K562 (cell line): Measurements from ENCODE around the gene ADTRP. TPM values are rescaled to one million over a fixed set of nuclear protein-coding genes. Genes with fewer than 3 reads are reported as not detected.

Experiments used
- ATAC-seq: fragments of 200-7000 bp; cut with Tn5 transposase; 3 replicates; pipeline ENCODE4 v1.9.1; 2020; ENCODE audit warnings: moderate library complexity
- BruUV-seq: library from RNA; stranded (reverse); fragments of 400-500 nt; replicated peaks from 2 replicates; lab custom pipeline; 2021; lab: Mats Ljungman, UMichigan
- CTCF ChIA-PET: fragments of 300-600 bp; formaldehyde crosslinking; extraction: SDS; loops from one replicate; lab custom pipeline; 2021; ENCODE audit warnings: low intra/inter-chr PET ratio; lab: Yijun Ruan, JAX
- POLR2A ChIA-PET: fragments of 300-600, 350-650 bp; sonication (Branson Sonifier 250); formaldehyde crosslinking; extraction: SDS; loops from one replicate; lab custom pipeline; 2021; ENCODE audit warnings: antibody characterized with exemption, inconsistent platforms; lab: Yijun Ruan, JAX
- DNase-seq, 4 experiments: peaks; one replicate each; pipeline versions ENCODE4 v3.0.0 to v3.0.0-alpha.2; 2011 to 2018; ENCODE audit warnings: low spot score in 3 of 4, mixed read lengths in 3 of 4; ENCODE audit errors: extremely low read depth in 1 of 4
- FAIRE-seq: peaks from 2 replicates; lab custom pipeline; 2011; peaks lifted over from hg19 to GRCh38; lab: Jason Lieb, UNC
- H2AFZ ChIP-seq: 2 replicates; pipeline ENCODE4 v1.6.0; 2011; ENCODE audit warnings: low read depth, low read length, control low read depth, inconsistent platforms
- H3K27ac ChIP-seq: fragments of 200-600 bp; 3 replicates; pipeline ENCODE4 v1.8.0; 2011; ENCODE audit warnings: low read depth, mild to moderate bottlenecking, control low read depth, inconsistent platforms, low read length, moderate library complexity, mixed read lengths; ENCODE audit errors: extremely low read depth
- H3K27me3 ChIP-seq, 2 experiments: fragments of 300-600 bp in 1 of 2; 2 replicates in 1 of 2; 3 replicates in 1 of 2; pipeline versions ENCODE4 v1.6.0 to v1.8.0; 2011; ENCODE audit warnings: inconsistent platforms in 2 of 2, low read length in 2 of 2, mild to moderate bottlenecking in 1 of 2, mixed read lengths in 1 of 2, moderate library complexity in 1 of 2; ENCODE audit not compliant: control insufficient read depth in 2 of 2, insufficient read depth in 2 of 2
- H3K36me3 ChIP-seq: fragments of 300-600 bp; 3 replicates; pipeline ENCODE4 v1.8.0; 2011; ENCODE audit warnings: mild to moderate bottlenecking, low read length, inconsistent platforms; ENCODE audit not compliant: control insufficient read depth, insufficient read depth
- H3K4me1 ChIP-seq, 2 experiments: fragments of 200-600 bp in 1 of 2; replicated peaks in 1 of 2; 2 replicates in 1 of 2; 3 replicates in 1 of 2; pipeline versions ENCODE4 v1.5.1 to v1.8.0; 2011; ENCODE audit warnings: inconsistent platforms in 2 of 2, low read length in 2 of 2, mild to moderate bottlenecking in 1 of 2, mixed read lengths in 1 of 2, moderate library complexity in 1 of 2; ENCODE audit not compliant: control insufficient read depth in 2 of 2, insufficient read depth in 2 of 2
- H3K4me2 ChIP-seq: 2 replicates; pipeline ENCODE4 v1.6.1; 2011; ENCODE audit warnings: low read length, control low read depth, inconsistent platforms, mixed read lengths; ENCODE audit not compliant: insufficient read depth
- H3K4me3 ChIP-seq: fragments of 200-600 bp; sonication (generic), shearing (Covaris generic); 2 replicates; pipeline ENCODE4 v1.5.1; 2016; ENCODE audit warnings: control low read depth, inconsistent platforms
- H3K79me2 ChIP-seq: fragments of 200-600 bp; 3 replicates; pipeline ENCODE4 v1.8.0; 2011; ENCODE audit warnings: low read length, inconsistent platforms; ENCODE audit not compliant: control insufficient read depth, insufficient read depth
- H3K9ac ChIP-seq, 2 experiments: 2 replicates each; pipeline versions ENCODE4 v1.6.0 to v1.6.1; 2011; ENCODE audit warnings: low read depth in 2 of 2, low read length in 2 of 2, control low read depth in 1 of 2, inconsistent platforms in 1 of 2, mild to moderate bottlenecking in 1 of 2, mixed read lengths in 1 of 2; ENCODE audit not compliant: insufficient read depth in 1 of 2
- H3K9me1 ChIP-seq: one replicate; pipeline ENCODE4 v1.6.0; 2011; ENCODE audit warnings: inconsistent platforms, mild to moderate bottlenecking, low read length, moderate library complexity; ENCODE audit not compliant: control insufficient read depth, insufficient read depth
- H3K9me3 ChIP-seq: replicated peaks from 2 replicates; pipeline ENCODE4 v1.5.1; 2011; ENCODE audit warnings: low read depth, low read length, inconsistent platforms; ENCODE audit not compliant: control insufficient read depth, insufficient read depth
- H4K20me1 ChIP-seq: replicated peaks from 2 replicates; pipeline ENCODE4 v1.6.1; 2011; ENCODE audit warnings: low read length, inconsistent platforms, mixed read lengths; ENCODE audit not compliant: control insufficient read depth, insufficient read depth
- CEBPZ ChIP-seq: fragments of 150-350 bp; IDR thresholded peaks from 2 replicates; pipeline ENCODE4 v1.6.1; 2014; ENCODE audit warnings: low read depth, mild to moderate bottlenecking, low read length, borderline replicate concordance
- EHMT2 ChIP-seq: fragments of 450-650 bp; IDR thresholded peaks from 2 replicates; pipeline ENCODE4 v1.6.1; 2018; ENCODE audit warnings: antibody characterized with exemption
- FOXM1 ChIP-seq, 2 experiments: fragments of 450-650 bp in 1 of 2; sonication (generic) in 1 of 2; formaldehyde crosslinking in 1 of 2; IDR thresholded peaks; 2 replicates each; pipeline versions ENCODE4 v1.6.1 to v1.9.0; 2017 to 2022; ENCODE audit warnings: low read depth in 2 of 2, mild to moderate bottlenecking in 2 of 2, missing genetic modification reagents in 1 of 2, moderate library complexity in 1 of 2
- GTF2E2 ChIP-seq: fragments of 200-800 bp; sonication (Bioruptor generic); IDR thresholded peaks from 2 replicates; pipeline ENCODE4 v1.6.1; 2016; ENCODE audit warnings: missing genetic modification characterization, missing compliant biosample characterization
- NFIC ChIP-seq: fragments of 450-650 bp; IDR thresholded peaks from 2 replicates; pipeline ENCODE4 v1.6.1; 2017; ENCODE audit warnings: mild to moderate bottlenecking, inconsistent platforms
- RFX1 ChIP-seq: fragments of 450-650 bp; IDR thresholded peaks from 2 replicates; pipeline ENCODE4 v1.6.1; 2016; ENCODE audit warnings: mild to moderate bottlenecking, moderate library complexity
- SAFB ChIP-seq: fragments of 200-400 bp; formaldehyde crosslinking; IDR thresholded peaks from 2 replicates; pipeline ENCODE4 v1.6.1; 2017; ENCODE audit warnings: low read depth, low read length, borderline replicate concordance
- SETDB1 ChIP-seq: IDR thresholded peaks from one replicate; pipeline ENCODE4 v1.6.1; 2012; ENCODE audit warnings: low read length, control low read depth, inconsistent platforms
- SPI1 ChIP-seq: IDR thresholded peaks from 2 replicates; pipeline ENCODE4 v1.6.1; 2011; ENCODE audit warnings: low read depth, low read length, control low read depth, borderline replicate concordance
- TAF9B ChIP-seq: fragments of 450-650 bp; IDR thresholded peaks from 2 replicates; pipeline ENCODE4 v1.6.1; 2018; ENCODE audit warnings: mild to moderate bottlenecking; ENCODE audit not compliant: partially characterized antibody
- ZNF277 ChIP-seq: fragments of 250-450 bp; sonication (Bioruptor Pico); IDR thresholded peaks from 2 replicates; pipeline ENCODE4 v1.8.0; 2022; ENCODE audit warnings: inconsistent platforms, mild to moderate bottlenecking, moderate library complexity, borderline replicate concordance
- ZNF449 ChIP-seq: fragments of 250-450 bp; sonication (Bioruptor Pico); IDR thresholded peaks from 2 replicates; pipeline ENCODE4 v1.8.0; 2022; ENCODE audit warnings: moderate library complexity, mild to moderate bottlenecking, inconsistent platforms
- WGBS: fragments of 100-300 bp; shearing (Covaris generic); methylation state at CpG from one replicate; pipeline ENCODE4 v1.1.6; 2016; ENCODE audit warnings: low coverage, mixed read lengths; ENCODE audit not compliant: insufficient coverage; ENCODE audit errors: missing lambda C conversion rate; 5-methylcytosine and 5-hydroxymethylcytosine counted together
- in situ Hi-C: fragments of 300-500 bp; cut with MboI; formaldehyde crosslinking; loops from 4 replicates; pipeline ENCODE4 v1.15.0; 2018; ENCODE audit warnings: inconsistent platforms, mixed read lengths
- intact Hi-C: fragments of 100-400 bp; cut with micrococcal nuclease; formaldehyde crosslinking; loops from 2 replicates; pipeline ENCODE4 v1.14.2; 2022
- polyA plus RNA-seq, 8 experiments: library from polyadenylated mRNA; depleted of rRNA in 4 of 8; stranded (reverse) in 5 of 8; unstranded in 3 of 8; fragments of >200 nt; fragmentation: Nextera tagmentation in 2 of 8; fragmentation: Illumina TruSeq in 1 of 8; extraction: Ambion mirVana in 2 of 8; extraction: Trizol in 1 of 8; gene quantifications; 2 replicates each; pipeline versions ENCODE4 v1.2.1 to v1.2.3, GENCODE V29; 2011 to 2014; ENCODE audit warnings: inconsistent platforms in 1 of 8, missing spikeins in 1 of 8
- total RNA-seq, 7 experiments: library from RNA; depleted of rRNA in 6 of 7; stranded (reverse); fragments of >200 nt in 6 of 7; fragmentation: Illumina TruSeq in 2 of 7; extraction: Trizol in 2 of 7; gene quantifications; 2 replicates each; pipeline versions ENCODE4 v1.2.1 to v1.2.3, GENCODE V29; 2011 to 2021; ENCODE audit warnings: low replicate concordance in 1 of 7
- TF ChIP-seq, protein P1 (sequence below): fragments of 250-450 bp; sonication (Bioruptor Pico); IDR thresholded peaks from 2 replicates; pipeline ENCODE4 v1.4.0; 2020; ENCODE audit warnings: mild to moderate bottlenecking, moderate library complexity, borderline replicate concordance

Gene ADTRP
- total and polyA plus RNA-seq, 9 of the 15 experiments (the other 6 are each of a cell fraction or from before 2014, with no cell fraction given) = 7.4 to 24.0 (median 13.6) TPM

- H3K9me3 ChIP-seq = peaks cover 10% of the 10 kb centered on the region
- 34% methylated on average over 4 of the region's 4 CpGs for WGBS
- H3K27me3 ChIP-seq = no peaks in the 10 kb centered on the region
- ChIA-PET POLR2A (interaction anchor here (0.6 to 0.7 kb wide), 3 partner anchors 15 to 1228 kb away, joined by 3 to 4 read pairs (median 4); no protein-coding TSS in a partner anchor), CTCF (no interaction called here)
- no peak for DNase-seq
- H3K27ac ChIP-seq = no peak overlapping the region
- H3K9ac ChIP-seq = no peak overlapping the region
- no peak for ATAC-seq
- peak overlapping the region; percentile 72 for H2AFZ ChIP-seq
- no peaks in the 10 kb centered on the region for H4K20me1 ChIP-seq
- no peak overlapping the region for H3K4me3 ChIP-seq
- H3K4me2 ChIP-seq = no peak overlapping the region
- no peaks in the 10 kb centered on the region for H3K36me3 ChIP-seq
- in situ Hi-C loops = no loop called here
- H3K79me2 ChIP-seq = no peaks in the 10 kb centered on the region
- H3K4me1 ChIP-seq = no peaks in the 10 kb centered on the region
- intact Hi-C loops = no loop called here
- H3K9me1 ChIP-seq = no peaks in the 10 kb centered on the region
- BruUV-seq = no TSS peak
- FAIRE-seq = no peak
- TF ChIP-seq ZNF449 (CRISPR knock-in tag) (no peak), CEBPZ (no peak), TAF9B (no peak), NFIC (no peak), SETDB1 (no peak), EHMT2 (no peak), RFX1 (no peak), GTF2E2 (tag) (no peak), FOXM1 (IDR thresholded peaks at IDR 0.05; ENCODE audit: low read depth) (no peak), FOXM1 (CRISPR knock-in tag; IDR thresholded peaks at IDR 0.05; ENCODE audit: low read depth) (no peak), ZNF277 (CRISPR knock-in tag) (no peak), SAFB (no peak), SPI1 (no peak)
- TF ChIP-seq, protein P1, sequence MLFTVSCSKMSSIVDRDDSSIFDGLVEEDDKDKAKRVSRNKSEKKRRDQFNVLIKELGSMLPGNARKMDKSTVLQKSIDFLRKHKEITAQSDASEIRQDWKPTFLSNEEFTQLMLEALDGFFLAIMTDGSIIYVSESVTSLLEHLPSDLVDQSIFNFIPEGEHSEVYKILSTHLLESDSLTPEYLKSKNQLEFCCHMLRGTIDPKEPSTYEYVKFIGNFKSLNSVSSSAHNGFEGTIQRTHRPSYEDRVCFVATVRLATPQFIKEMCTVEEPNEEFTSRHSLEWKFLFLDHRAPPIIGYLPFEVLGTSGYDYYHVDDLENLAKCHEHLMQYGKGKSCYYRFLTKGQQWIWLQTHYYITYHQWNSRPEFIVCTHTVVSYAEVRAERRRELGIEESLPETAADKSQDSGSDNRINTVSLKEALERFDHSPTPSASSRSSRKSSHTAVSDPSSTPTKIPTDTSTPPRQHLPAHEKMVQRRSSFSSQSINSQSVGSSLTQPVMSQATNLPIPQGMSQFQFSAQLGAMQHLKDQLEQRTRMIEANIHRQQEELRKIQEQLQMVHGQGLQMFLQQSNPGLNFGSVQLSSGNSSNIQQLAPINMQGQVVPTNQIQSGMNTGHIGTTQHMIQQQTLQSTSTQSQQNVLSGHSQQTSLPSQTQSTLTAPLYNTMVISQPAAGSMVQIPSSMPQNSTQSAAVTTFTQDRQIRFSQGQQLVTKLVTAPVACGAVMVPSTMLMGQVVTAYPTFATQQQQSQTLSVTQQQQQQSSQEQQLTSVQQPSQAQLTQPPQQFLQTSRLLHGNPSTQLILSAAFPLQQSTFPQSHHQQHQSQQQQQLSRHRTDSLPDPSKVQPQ (CRISPR knock-in tag) = no peak
Measured at GRCh38 chr6:11795403-11795802, 16.8 kb upstream of the ADTRP start.
